Esophagus muscularis mucosa (tissue), 3 donors: ENCODE data around the gene RGS1.

Experiments used
- POLR2A ChIP-seq: fragments of 450-650 bp; IDR thresholded peaks from one replicate; pipeline ENCODE4 v1.6.1; 2017; ENCODE audit warnings: antibody characterized with exemption, moderate library complexity, mild to moderate bottlenecking, low read depth
- TF ChIP-seq, protein P1 (sequence below), 3 experiments: fragments of 200-600 bp in 2 of 3; fragments of 450-650 bp in 1 of 3; sonication (generic) in 2 of 3; IDR thresholded peaks; one replicate each; pipeline ENCODE4 v1.5.1; 2017 to 2019; ENCODE audit warnings: antibody characterized with exemption in 3 of 3, mild to moderate bottlenecking in 2 of 3, moderate library complexity in 1 of 3

DNA sequence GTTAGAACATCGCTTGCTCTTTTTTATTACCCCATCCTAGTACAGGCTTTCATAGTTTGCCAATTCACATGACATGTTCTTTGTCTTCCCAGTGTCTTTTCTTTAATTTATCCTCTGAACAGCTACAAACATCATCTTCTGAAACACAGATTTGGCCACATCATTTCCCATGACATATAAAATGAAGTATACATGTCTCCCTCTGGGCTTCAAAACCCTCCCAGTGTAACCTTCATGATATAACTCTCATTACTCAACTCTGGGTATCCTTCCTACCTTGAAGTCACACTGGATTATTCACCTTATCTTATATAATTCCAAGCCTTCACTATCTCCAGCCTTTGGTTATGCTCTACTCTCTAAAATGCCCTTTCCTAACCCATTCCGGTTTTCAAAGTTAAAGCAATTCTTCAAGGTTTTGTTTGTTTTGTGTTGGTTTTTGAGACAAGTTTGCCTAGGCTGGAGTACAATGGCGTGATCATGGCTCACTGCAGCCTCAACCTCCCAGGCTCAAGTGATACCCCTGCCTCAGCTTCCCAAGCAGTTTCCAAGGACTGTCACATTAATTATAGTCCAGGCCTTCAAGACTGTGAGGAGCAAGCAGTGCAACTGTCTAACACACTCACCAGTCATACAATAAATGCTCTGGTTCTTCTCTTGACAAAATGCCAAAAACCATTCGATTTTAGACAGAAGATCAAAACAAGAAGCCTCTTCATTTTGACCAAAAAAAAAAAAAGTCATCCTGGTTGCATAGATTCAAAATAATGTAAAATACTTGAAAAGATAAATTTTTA is 5.8 kb downstream of the RGS1 start:
- TF ChIP-seq, protein P1, sequence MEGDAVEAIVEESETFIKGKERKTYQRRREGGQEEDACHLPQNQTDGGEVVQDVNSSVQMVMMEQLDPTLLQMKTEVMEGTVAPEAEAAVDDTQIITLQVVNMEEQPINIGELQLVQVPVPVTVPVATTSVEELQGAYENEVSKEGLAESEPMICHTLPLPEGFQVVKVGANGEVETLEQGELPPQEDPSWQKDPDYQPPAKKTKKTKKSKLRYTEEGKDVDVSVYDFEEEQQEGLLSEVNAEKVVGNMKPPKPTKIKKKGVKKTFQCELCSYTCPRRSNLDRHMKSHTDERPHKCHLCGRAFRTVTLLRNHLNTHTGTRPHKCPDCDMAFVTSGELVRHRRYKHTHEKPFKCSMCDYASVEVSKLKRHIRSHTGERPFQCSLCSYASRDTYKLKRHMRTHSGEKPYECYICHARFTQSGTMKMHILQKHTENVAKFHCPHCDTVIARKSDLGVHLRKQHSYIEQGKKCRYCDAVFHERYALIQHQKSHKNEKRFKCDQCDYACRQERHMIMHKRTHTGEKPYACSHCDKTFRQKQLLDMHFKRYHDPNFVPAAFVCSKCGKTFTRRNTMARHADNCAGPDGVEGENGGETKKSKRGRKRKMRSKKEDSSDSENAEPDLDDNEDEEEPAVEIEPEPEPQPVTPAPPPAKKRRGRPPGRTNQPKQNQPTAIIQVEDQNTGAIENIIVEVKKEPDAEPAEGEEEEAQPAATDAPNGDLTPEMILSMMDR (IDR thresholded peaks at IDR 0.05), result no peak
- no peak for TF ChIP-seq POLR2A
